Measurements from ENCODE around the gene TMEM130.

DNA sequence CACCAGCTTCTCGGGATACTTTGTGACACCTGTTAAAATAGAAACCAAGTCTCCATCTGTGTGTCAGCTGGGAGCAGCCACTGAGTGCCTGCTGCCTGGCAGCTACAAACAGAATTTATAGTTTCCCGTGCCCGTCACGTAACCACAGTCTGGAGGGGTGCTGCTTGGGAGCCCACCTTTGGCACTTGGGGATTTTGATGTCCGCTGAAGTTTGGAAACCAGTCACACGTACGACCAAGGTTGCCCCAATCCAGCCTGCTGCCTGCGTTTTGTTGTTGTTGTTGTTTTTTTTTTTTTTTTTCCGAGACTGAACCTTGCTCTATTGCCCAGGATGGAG is 10.1 kb upstream of the TMEM130 start:
- no peak for TF ChIP-seq POLR2A (IDR thresholded peaks at IDR 0.05)
- no peak for TF ChIP-seq CTCF (IDR thresholded peaks at IDR 0.05)
- no peak for TF ChIP-seq EP300 (IDR thresholded peaks at IDR 0.05)
